HepG2 (cell line): ENCODE results near the gene CERS6. TPM values are rescaled to one million over a fixed set of nuclear protein-coding genes. Genes with fewer than 3 reads are reported as not detected.
A peak's percentile ranks its signal among the peaks of the same experiment; 100 is the strongest.

Experiments used
- ATF1 ChIP-seq: IDR thresholded peaks from 2 replicates; pipeline ENCODE4 v1.6.1; 2016; ENCODE audit warnings: mild to moderate bottlenecking, control low read depth
- CHD2 ChIP-seq: IDR thresholded peaks from 2 replicates; pipeline ENCODE4 v1.6.1; 2011; ENCODE audit warnings: low read depth, low read length, improper control_type of control experiment
- HMG20B ChIP-seq: conservative IDR thresholded peaks from 2 replicates; pipeline ENCODE4 v1.6.1; 2016; ENCODE audit warnings: missing genetic modification reagents, missing compliant biosample characterization
- KDM4B ChIP-seq: sonication (generic); formaldehyde crosslinking; IDR thresholded peaks from 2 replicates; pipeline ENCODE4 v1.4.0; 2020; ENCODE audit warnings: missing genetic modification reagents
- MAZ ChIP-seq, 2 experiments: sonication (generic) in 1 of 2; formaldehyde crosslinking in 1 of 2; IDR thresholded peaks; 2 replicates each; pipeline versions ENCODE4 v1.5.0 to v1.6.1; 2012 to 2020; ENCODE audit warnings: low read depth in 2 of 2, mild to moderate bottlenecking in 2 of 2, borderline replicate concordance in 1 of 2, improper control_type of control experiment in 1 of 2, low read length in 1 of 2, missing genetic modification reagents in 1 of 2, moderate library complexity in 1 of 2
- NBN ChIP-seq: fragments of 450-650 bp; conservative IDR thresholded peaks from 2 replicates; pipeline ENCODE4 v1.6.1; 2017
- NCOA2 ChIP-seq: sonication (generic); formaldehyde crosslinking; IDR thresholded peaks from 2 replicates; pipeline ENCODE4 v1.8.0; 2022; ENCODE audit warnings: inconsistent platforms
- NR2F1 ChIP-seq, 2 experiments: fragments of 450-650 bp in 1 of 2; formaldehyde crosslinking in 1 of 2; IDR thresholded peaks; 2 replicates each; pipeline versions ENCODE4 v1.5.0 to v1.6.1; 2016 to 2020; ENCODE audit warnings: mild to moderate bottlenecking in 1 of 2, missing compliant biosample characterization in 1 of 2, missing genetic modification reagents in 1 of 2, moderate library complexity in 1 of 2
- NRL ChIP-seq: sonication (generic); formaldehyde crosslinking; IDR thresholded peaks from 2 replicates; pipeline ENCODE4 v1.5.0; 2020; ENCODE audit warnings: missing genetic modification reagents, mild to moderate bottlenecking, moderate library complexity, borderline replicate concordance
- RBM39 ChIP-seq: fragments of 200-400 bp; formaldehyde crosslinking; IDR thresholded peaks from one replicate; pipeline ENCODE4 v1.6.1; 2018; ENCODE audit warnings: antibody characterized with exemption, mild to moderate bottlenecking, low read depth, low read length; ENCODE audit not compliant: poor library complexity, severe bottlenecking
- SIN3B ChIP-seq: fragments of 150-350 bp; IDR thresholded peaks from 2 replicates; pipeline ENCODE4 v1.6.1; 2014; ENCODE audit warnings: low read length
- SMAD9 ChIP-seq: sonication (generic); formaldehyde crosslinking; IDR thresholded peaks from 2 replicates; pipeline ENCODE4 v1.5.1; 2020; ENCODE audit warnings: mild to moderate bottlenecking, missing genetic modification reagents
- SRF ChIP-seq: IDR thresholded peaks from 2 replicates; pipeline ENCODE4 v1.6.1; 2011; ENCODE audit warnings: mild to moderate bottlenecking, low read depth, low read length, moderate library complexity
- THYN1 ChIP-seq: sonication (generic); formaldehyde crosslinking; IDR thresholded peaks from 2 replicates; pipeline ENCODE4 v1.8.1; 2023; ENCODE audit warnings: low read depth, mild to moderate bottlenecking, moderate library complexity, missing genetic modification reagents, borderline replicate concordance
- TOPORS ChIP-seq: sonication (generic); formaldehyde crosslinking; IDR thresholded peaks from 2 replicates; pipeline ENCODE4 v1.8.0; 2023; ENCODE audit warnings: mild to moderate bottlenecking, missing genetic modification reagents
- ZNF143 ChIP-seq: sonication (generic); formaldehyde crosslinking; IDR thresholded peaks from 2 replicates; pipeline ENCODE4 v1.4.0; 2020; ENCODE audit warnings: missing genetic modification reagents
- ZNF225 ChIP-seq: sonication (generic); formaldehyde crosslinking; IDR thresholded peaks from 2 replicates; pipeline ENCODE4 v1.4.0; 2020; ENCODE audit warnings: mild to moderate bottlenecking, missing genetic modification reagents
- ZNF331 ChIP-seq: sonication (generic); formaldehyde crosslinking; IDR thresholded peaks from 2 replicates; pipeline ENCODE4 v1.4.0; 2020; ENCODE audit warnings: missing genetic modification reagents
- polyA plus RNA-seq, 8 experiments: library from polyadenylated mRNA; depleted of rRNA in 3 of 8; stranded (reverse) in 7 of 8; unstranded in 1 of 8; fragments of >200 nt; fragmentation: Illumina TruSeq in 4 of 8; extraction: Trizol in 4 of 8; gene quantifications; 2 replicates each; pipeline versions ENCODE4 v1.2.1 to v1.2.3, GENCODE V29; 2011 to 2016; ENCODE audit warnings: low read depth in 4 of 8, missing spikeins in 1 of 8, mixed read lengths in 1 of 8; ENCODE audit not compliant: insufficient read depth in 1 of 8
- total RNA-seq, 5 experiments: library from RNA; depleted of rRNA; stranded (reverse); fragments of >200 nt; fragmentation: Illumina TruSeq; extraction: Trizol; gene quantifications; 2 replicates each; pipeline ENCODE4 v1.2.3, GENCODE V29; 2016; ENCODE audit warnings: low read depth in 1 of 5
- TF ChIP-seq, protein P1 (sequence below): IDR thresholded peaks from 2 replicates; pipeline ENCODE4 v1.6.1; 2012; ENCODE audit warnings: low read length, improper control_type of control experiment
- TF ChIP-seq, protein P2 (sequence below): sonication (generic); formaldehyde crosslinking; IDR thresholded peaks from 2 replicates; pipeline ENCODE4 v1.5.0; 2020; ENCODE audit warnings: missing genetic modification reagents
- TF ChIP-seq, protein P3 (sequence below): sonication (generic); formaldehyde crosslinking; IDR thresholded peaks from 2 replicates; pipeline ENCODE4 v1.4.0; 2020; ENCODE audit warnings: missing genetic modification reagents

The CERS6 gene
- total and polyA plus RNA-seq, 2 of the 13 experiments (the other 11 are each of a cell fraction or from before 2014, with no cell fraction given): 10.1 to 20.3 TPM

DNA sequence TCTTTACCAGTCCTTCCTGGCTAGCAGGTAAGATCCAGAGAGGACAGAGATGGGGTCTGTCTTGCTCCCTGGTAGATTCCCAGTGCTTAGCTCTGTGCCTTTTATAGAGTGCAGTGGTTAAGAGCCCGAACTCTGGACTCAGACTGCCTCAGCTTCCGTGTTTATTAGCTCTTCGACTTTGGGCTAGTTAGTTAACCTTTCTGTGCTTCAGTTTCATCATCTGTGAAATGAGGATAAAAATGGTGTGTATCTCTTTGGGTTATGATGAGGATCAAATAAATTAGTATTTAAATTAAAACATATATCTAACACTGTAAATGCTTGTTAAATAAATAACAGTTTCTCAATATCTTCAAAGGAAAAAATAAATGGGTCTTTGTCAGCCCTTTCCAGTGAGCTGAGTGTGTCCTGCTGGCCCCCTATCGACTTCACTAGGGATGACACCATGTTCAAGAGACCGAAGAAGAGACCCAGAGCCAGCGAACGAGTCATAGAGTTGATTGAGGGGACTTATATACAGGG is 38.2 kb downstream of the CERS6 start (continued):
- TF ChIP-seq SMAD9 (CRISPR knock-in tag) (no peak), MAZ (IDR thresholded peaks at IDR 0.05; ENCODE audit: borderline replicate concordance, low read depth, low read length) (no peak), MAZ (CRISPR knock-in tag; IDR thresholded peaks at IDR 0.05; ENCODE audit: low read depth) (no peak), NCOA2 (CRISPR knock-in tag) (0 out of 2 replicates have a peak, but pooled peaks have one; percentile 9), SIN3B (no peak), HMG20B (CRISPR knock-in tag) (no peak), RBM39 (no peak), NRL (no peak), ZNF225 (no peak), TOPORS (CRISPR knock-in tag) (no peak), KDM4B (CRISPR knock-in tag) (no peak), NBN (no peak), CHD2 (no peak), THYN1 (CRISPR knock-in tag) (no peak), NR2F1 (CRISPR knock-in tag; IDR thresholded peaks at IDR 0.05) (0 out of 4 replicates have a peak, but pooled peaks of 1 of the 2 experiments have one; percentile 50), ATF1 (CRISPR knock-in tag) (no peak), ZNF143 (CRISPR knock-in tag) (no peak), ZNF331 (CRISPR knock-in tag) (peak; percentile 36; the same call in 1 of the 2 replicates), SRF (no peak)
- TF ChIP-seq, protein P1, sequence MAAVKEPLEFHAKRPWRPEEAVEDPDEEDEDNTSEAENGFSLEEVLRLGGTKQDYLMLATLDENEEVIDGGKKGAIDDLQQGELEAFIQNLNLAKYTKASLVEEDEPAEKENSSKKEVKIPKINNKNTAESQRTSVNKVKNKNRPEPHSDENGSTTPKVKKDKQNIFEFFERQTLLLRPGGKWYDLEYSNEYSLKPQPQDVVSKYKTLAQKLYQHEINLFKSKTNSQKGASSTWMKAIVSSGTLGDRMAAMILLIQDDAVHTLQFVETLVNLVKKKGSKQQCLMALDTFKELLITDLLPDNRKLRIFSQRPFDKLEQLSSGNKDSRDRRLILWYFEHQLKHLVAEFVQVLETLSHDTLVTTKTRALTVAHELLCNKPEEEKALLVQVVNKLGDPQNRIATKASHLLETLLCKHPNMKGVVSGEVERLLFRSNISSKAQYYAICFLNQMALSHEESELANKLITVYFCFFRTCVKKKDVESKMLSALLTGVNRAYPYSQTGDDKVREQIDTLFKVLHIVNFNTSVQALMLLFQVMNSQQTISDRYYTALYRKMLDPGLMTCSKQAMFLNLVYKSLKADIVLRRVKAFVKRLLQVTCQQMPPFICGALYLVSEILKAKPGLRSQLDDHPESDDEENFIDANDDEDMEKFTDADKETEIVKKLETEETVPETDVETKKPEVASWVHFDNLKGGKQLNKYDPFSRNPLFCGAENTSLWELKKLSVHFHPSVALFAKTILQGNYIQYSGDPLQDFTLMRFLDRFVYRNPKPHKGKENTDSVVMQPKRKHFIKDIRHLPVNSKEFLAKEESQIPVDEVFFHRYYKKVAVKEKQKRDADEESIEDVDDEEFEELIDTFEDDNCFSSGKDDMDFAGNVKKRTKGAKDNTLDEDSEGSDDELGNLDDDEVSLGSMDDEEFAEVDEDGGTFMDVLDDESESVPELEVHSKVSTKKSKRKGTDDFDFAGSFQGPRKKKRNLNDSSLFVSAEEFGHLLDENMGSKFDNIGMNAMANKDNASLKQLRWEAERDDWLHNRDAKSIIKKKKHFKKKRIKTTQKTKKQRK: no peak
- TF ChIP-seq, protein P2, sequence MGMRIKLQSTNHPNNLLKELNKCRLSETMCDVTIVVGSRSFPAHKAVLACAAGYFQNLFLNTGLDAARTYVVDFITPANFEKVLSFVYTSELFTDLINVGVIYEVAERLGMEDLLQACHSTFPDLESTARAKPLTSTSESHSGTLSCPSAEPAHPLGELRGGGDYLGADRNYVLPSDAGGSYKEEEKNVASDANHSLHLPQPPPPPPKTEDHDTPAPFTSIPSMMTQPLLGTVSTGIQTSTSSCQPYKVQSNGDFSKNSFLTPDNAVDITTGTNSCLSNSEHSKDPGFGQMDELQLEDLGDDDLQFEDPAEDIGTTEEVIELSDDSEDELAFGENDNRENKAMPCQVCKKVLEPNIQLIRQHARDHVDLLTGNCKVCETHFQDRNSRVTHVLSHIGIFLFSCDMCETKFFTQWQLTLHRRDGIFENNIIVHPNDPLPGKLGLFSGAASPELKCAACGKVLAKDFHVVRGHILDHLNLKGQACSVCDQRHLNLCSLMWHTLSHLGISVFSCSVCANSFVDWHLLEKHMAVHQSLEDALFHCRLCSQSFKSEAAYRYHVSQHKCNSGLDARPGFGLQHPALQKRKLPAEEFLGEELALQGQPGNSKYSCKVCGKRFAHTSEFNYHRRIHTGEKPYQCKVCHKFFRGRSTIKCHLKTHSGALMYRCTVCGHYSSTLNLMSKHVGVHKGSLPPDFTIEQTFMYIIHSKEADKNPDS (CRISPR knock-in tag): no peak
- TF ChIP-seq, protein P3, sequence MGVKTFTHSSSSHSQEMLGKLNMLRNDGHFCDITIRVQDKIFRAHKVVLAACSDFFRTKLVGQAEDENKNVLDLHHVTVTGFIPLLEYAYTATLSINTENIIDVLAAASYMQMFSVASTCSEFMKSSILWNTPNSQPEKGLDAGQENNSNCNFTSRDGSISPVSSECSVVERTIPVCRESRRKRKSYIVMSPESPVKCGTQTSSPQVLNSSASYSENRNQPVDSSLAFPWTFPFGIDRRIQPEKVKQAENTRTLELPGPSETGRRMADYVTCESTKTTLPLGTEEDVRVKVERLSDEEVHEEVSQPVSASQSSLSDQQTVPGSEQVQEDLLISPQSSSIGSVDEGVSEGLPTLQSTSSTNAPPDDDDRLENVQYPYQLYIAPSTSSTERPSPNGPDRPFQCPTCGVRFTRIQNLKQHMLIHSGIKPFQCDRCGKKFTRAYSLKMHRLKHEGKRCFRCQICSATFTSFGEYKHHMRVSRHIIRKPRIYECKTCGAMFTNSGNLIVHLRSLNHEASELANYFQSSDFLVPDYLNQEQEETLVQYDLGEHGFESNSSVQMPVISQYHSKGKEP: no peak
